ELR (cell line): ENCODE measurements around the gene MEGF11.

Experiments used
- DNase-seq: peaks from one replicate; pipeline ENCODE4 v3.0.0-alpha.2; 2015; ENCODE audit warnings: low read depth

Gene MEGF11

GRCh38 chr15:65845826-65846519 lies 407.6 kb downstream of the MEGF11 start:
- no peak for DNase-seq
